Activated CD4-positive, alpha-beta T cell treated with anti-CD3 and anti-CD28 coated beads, Interleukin-2, amount 50 U/mL, for 24 hours (primary cell): ENCODE data around the gene FAM184B.
A peak's percentile ranks its signal among the peaks of the same experiment; 100 is the strongest.

Experiments used
- DNase-seq, 2 donors: peaks; one replicate each; pipeline ENCODE4 v3.0.0-alpha.2; 2020; ENCODE audit warnings: low read depth in 1 of 2, low spot score in 1 of 2

Gene FAM184B

GRCh38 chr4:17781300-17782287 lies at the start of gene FAM184B:
Gene FAM184B (minus strand): TSS chr4:17781621. CDS start chr4:17781299, 322 bp downstream.
- DNase-seq = no peak

GRCh38 chr4:17823871-17824669 lies 42.6 kb upstream of the FAM184B start:
- no peak for DNase-seq

GRCh38 chr4:17817027-17817426 lies 35.6 kb upstream of the FAM184B start:
- no peak for DNase-seq

- no peak for DNase-seq
Measured at GRCh38 chr4:17816142-17816541, 34.7 kb upstream of the FAM184B start.

GRCh38 chr4:17814140-17814539 lies 32.7 kb upstream of the FAM184B start:
- DNase-seq = no peak

- no peak for DNase-seq
Measured at GRCh38 chr4:17812801-17813200, 31.4 kb upstream of the FAM184B start.

GRCh38 chr4:17812125-17812524 lies 30.7 kb upstream of the FAM184B start:
- DNase-seq = no peak

GRCh38 chr4:17811078-17811603 lies 29.7 kb upstream of the FAM184B start:
- no peak for DNase-seq

- DNase-seq = peak; percentile 96 to 99
Measured at GRCh38 chr4:17810260-17811077, 29.0 kb upstream of the FAM184B start, which contains the start of the genes DCAF16 and NCAPG. Gene DCAF16 (minus strand): TSS chr4:17810757. CDS start chr4:17804141, 6,616 bp downstream. Gene NCAPG (plus strand): TSS chr4:17810979. CDS start chr4:17811078, 99 bp downstream.

GRCh38 chr4:17809667-17810066 lies 28.2 kb upstream of the FAM184B start:
- no peak for DNase-seq

GRCh38 chr4:17807446-17807845 lies 26.0 kb upstream of the FAM184B start:
- no peak for DNase-seq

GRCh38 chr4:17805580-17806155 lies 24.2 kb upstream of the FAM184B start:
- DNase-seq = no peak

- DNase-seq = no peak
Measured at GRCh38 chr4:17797808-17798207, 16.4 kb upstream of the FAM184B start.

GRCh38 chr4:17794730-17795129 lies 13.3 kb upstream of the FAM184B start:
- DNase-seq = no peak

GRCh38 chr4:17788956-17789355 lies 7.5 kb upstream of the FAM184B start:
- no peak for DNase-seq

- DNase-seq = no peak
Measured at GRCh38 chr4:17787315-17787714, 5.9 kb upstream of the FAM184B start.

GRCh38 chr4:17786567-17786966 lies 5.1 kb upstream of the FAM184B start:
- DNase-seq = no peak

GRCh38 chr4:17785858-17786257 lies 4.4 kb upstream of the FAM184B start:
- no peak for DNase-seq

GRCh38 chr4:17780501-17781299 lies 721 bp downstream of the FAM184B start:
- no peak for DNase-seq
